ENCODE data around the gene RTL1. TPM values are rescaled to one million over a fixed set of nuclear protein-coding genes. Genes with fewer than 3 reads are reported as not detected.

Gene RTL1
- total and polyA plus RNA-seq, 2 of the 13 experiments (the other 11 are each of a cell fraction or from before 2014, with no cell fraction given): not detected

DNA sequence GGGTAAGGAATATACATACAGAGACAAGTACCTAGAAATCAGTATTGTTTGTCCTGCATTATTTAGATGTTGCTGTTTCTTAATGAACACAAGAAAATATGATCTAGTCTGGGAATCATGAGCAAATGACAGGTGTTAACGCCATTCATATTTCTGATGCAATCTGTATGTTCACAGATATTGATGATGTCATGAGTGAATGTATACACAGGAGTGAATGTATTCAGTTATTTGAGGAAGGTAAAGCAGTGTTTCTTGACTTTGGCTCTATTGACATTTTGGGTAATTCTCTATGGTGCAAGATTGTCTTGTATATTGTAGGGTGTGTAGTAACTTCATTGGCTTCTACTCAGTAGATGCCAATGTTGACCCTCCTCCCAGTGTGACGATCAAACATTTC, 26.7 kb upstream of the RTL1 start:
- DNase-seq (ENCODE audit: low spot score) (no peak), FAIRE-seq (no peak), ATAC-seq (no peak)
- H3K27me3 ChIP-seq (ENCODE audit: control insufficient read depth in 1 of 2, insufficient read depth in 2 of 2, low read length in 2 of 2): no peaks in the 10 kb centered on the region
- POLR2A ChIA-PET: no interaction called here
- no peaks in the 10 kb centered on the region for H3K4me1 ChIP-seq (ENCODE audit: insufficient read depth, low read length)
- H3K4me3 ChIP-seq (replicated peaks in 1 of 3; ENCODE audit: insufficient read depth in 1 of 3, low read depth in 2 of 3, low read length in 3 of 3): no peak overlapping the region
- in situ Hi-C loops (cut with HindIII; ENCODE audit: extremely low pct_ligation_motif_present, low pct_unique_long_range_greater_than_20kb): no loop called here
- intact Hi-C loops (cut with micrococcal nuclease; ENCODE audit: unreplicated experiment): no loop called here
- CTCF ChIA-PET (ENCODE audit: low intra/inter-chr PET ratio, low total read pairs): no interaction called here
- H3K27ac ChIP-seq (ENCODE audit: extremely low read length, insufficient read depth, low read length): no peak overlapping the region
- no peaks in the 10 kb centered on the region for H4K20me1 ChIP-seq (ENCODE audit: insufficient read depth, low read length)
- WGBS (ENCODE audit: low lambda C conversion rate): 0% methylated on average over 2 of the region's 2 CpGs
- TF ChIP-seq NFE2L1 (CRISPR knock-in tag; IDR thresholded peaks at IDR 0.05; ENCODE audit: borderline replicate concordance): no peak
- peak; percentile 90 for TF ChIP-seq ATF7 (IDR thresholded peaks at IDR 0.05)
- no peak for TF ChIP-seq ATF7 (CRISPR knock-in tag; IDR thresholded peaks at IDR 0.05)
- no peak for TF ChIP-seq RBFOX2 (IDR thresholded peaks at IDR 0.05; ENCODE audit: low read depth, low read length)
- TF ChIP-seq CREB1 (IDR thresholded peaks at IDR 0.05): peak; percentile 62
- no peak for TF ChIP-seq CREB1 (CRISPR knock-in tag; IDR thresholded peaks at IDR 0.05)
- no TSS peak for BruUV-seq (replicated peaks)
- no peaks in the 10 kb centered on the region for H3K79me2 ChIP-seq (ENCODE audit: insufficient read depth, low read length)
- H3K9ac ChIP-seq (ENCODE audit: insufficient read depth, low read depth, low read length): no peak overlapping the region
- H3K4me2 ChIP-seq (ENCODE audit: low read depth, low read length): no peak overlapping the region
- H3K36me3 ChIP-seq (replicated peaks in 1 of 2; ENCODE audit: control insufficient read depth in 1 of 2, insufficient read depth in 2 of 2, low read length in 2 of 2): no peaks in the 10 kb centered on the region
- H2AFZ ChIP-seq (ENCODE audit: low read length): no peak overlapping the region
- H3K9me3 ChIP-seq (ENCODE audit: low read length): no peaks in the 10 kb centered on the region

DNA sequence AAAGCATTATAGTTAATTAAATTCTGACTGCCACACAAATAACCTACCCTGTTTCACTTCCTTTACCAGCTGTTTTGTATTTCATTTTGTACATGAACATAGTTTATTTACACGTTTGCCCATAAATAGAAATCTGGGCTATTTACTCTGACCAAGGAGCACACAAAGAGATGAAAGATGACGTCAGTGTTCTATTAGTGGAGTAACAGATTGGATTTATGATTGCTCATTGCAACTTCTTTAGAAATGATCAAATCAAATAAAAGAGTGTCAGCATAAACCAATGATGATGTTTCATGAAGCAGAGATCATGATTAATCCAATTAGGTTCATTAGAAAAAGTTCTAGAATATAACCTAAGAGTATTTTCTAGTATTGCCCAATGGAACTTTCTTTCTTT, 12.0 kb upstream of the RTL1 start:
- Histone ChIP-seq H3K4me3 (replicated peaks in 1 of 3; ENCODE audit: insufficient read depth in 1 of 3, low read depth in 2 of 3, low read length in 3 of 3) (no peak overlapping the region), H3K36me3 (replicated peaks in 1 of 2; ENCODE audit: control insufficient read depth in 1 of 2, insufficient read depth in 2 of 2, low read length in 2 of 2) (no peaks in the 10 kb centered on the region), H3K4me2 (ENCODE audit: low read depth, low read length) (no peak overlapping the region), H3K27me3 (ENCODE audit: control insufficient read depth in 1 of 2, insufficient read depth in 2 of 2, low read length in 2 of 2) (peaks cover 0 to 5% of the 10 kb centered on the region in 2 experiments; a peak in 1 of 5 replicates), H2AFZ (ENCODE audit: low read length) (no peak overlapping the region), H4K20me1 (ENCODE audit: insufficient read depth, low read length) (no peaks in the 10 kb centered on the region), H3K79me2 (ENCODE audit: insufficient read depth, low read length) (no peaks in the 10 kb centered on the region), H3K27ac (ENCODE audit: extremely low read length, insufficient read depth, low read length) (no peak overlapping the region), H3K9ac (ENCODE audit: insufficient read depth, low read depth, low read length) (no peak overlapping the region), H3K4me1 (ENCODE audit: insufficient read depth, low read length) (no peaks in the 10 kb centered on the region), H3K9me3 (ENCODE audit: low read length) (no peaks in the 10 kb centered on the region)
- in situ Hi-C loops (cut with HindIII; ENCODE audit: extremely low pct_ligation_motif_present, low pct_unique_long_range_greater_than_20kb) (no loop called here), intact Hi-C loops (cut with micrococcal nuclease; ENCODE audit: unreplicated experiment) (no loop called here)
- ChIA-PET CTCF (ENCODE audit: low intra/inter-chr PET ratio, low total read pairs) (no interaction called here), POLR2A (no interaction called here)
- ATAC-seq (no peak), FAIRE-seq (no peak), DNase-seq (ENCODE audit: low spot score) (no peak)
- WGBS (ENCODE audit: low lambda C conversion rate): 0% methylated on average over 2 of the region's 2 CpGs
- TF ChIP-seq MAFK (conservative IDR thresholded peaks at IDR 0.05 in 1 of 2, IDR thresholded peaks at IDR 0.05 in 1 of 2; ENCODE audit: low read length in 2 of 2): peak in 1 of 2 experiments; percentile 53; a peak in 2 of 4 replicates
- no peak for TF ChIP-seq POLR2AphosphoS5 (IDR thresholded peaks at IDR 0.05; ENCODE audit: low read depth, low read length)
- TF ChIP-seq ZNF619 (CRISPR knock-in tag; IDR thresholded peaks at IDR 0.05): no peak
- TF ChIP-seq EZH2 (conservative IDR thresholded peaks at IDR 0.05; ENCODE audit: low read depth, low read length): no peak
- TF ChIP-seq, protein P1, sequence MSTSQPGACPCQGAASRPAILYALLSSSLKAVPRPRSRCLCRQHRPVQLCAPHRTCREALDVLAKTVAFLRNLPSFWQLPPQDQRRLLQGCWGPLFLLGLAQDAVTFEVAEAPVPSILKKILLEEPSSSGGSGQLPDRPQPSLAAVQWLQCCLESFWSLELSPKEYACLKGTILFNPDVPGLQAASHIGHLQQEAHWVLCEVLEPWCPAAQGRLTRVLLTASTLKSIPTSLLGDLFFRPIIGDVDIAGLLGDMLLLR (CRISPR knock-in tag; IDR thresholded peaks at IDR 0.05): no peak
- TF ChIP-seq MAFF (IDR thresholded peaks at IDR 0.05; ENCODE audit: low read depth, low read length): 0 out of 2 replicates have a peak, but pooled peaks have one; percentile 26
- TF ChIP-seq ZBTB7A (CRISPR knock-in tag; IDR thresholded peaks at IDR 0.05): no peak
- peak; percentile 96 for TF ChIP-seq ATF7 (IDR thresholded peaks at IDR 0.05)
- TF ChIP-seq ATF7 (CRISPR knock-in tag; IDR thresholded peaks at IDR 0.05): no peak
- TF ChIP-seq CREB1 (IDR thresholded peaks at IDR 0.05): peak; percentile 87
- no peak for TF ChIP-seq CREB1 (CRISPR knock-in tag; IDR thresholded peaks at IDR 0.05)
- TF ChIP-seq ZNF20 (CRISPR knock-in tag; IDR thresholded peaks at IDR 0.05): no peak
- no peak for TF ChIP-seq BRCA1 (CRISPR knock-in tag; IDR thresholded peaks at IDR 0.05)
- BruUV-seq (replicated peaks): no TSS peak
